Heart right ventricle (tissue), 16 donors: ENCODE data around the gene NR2C2. TPM values are rescaled to one million over a fixed set of nuclear protein-coding genes. Genes with fewer than 3 reads are reported as not detected.

ENCODE experiments used
- ATAC-seq, 8 donors: fragments of 200-7000 bp; cut with Tn5 transposase; one replicate each; pipeline ENCODE4 v1.9.1; 2020; ENCODE audit warnings: mild to moderate bottlenecking in 8 of 8, moderate library complexity in 8 of 8, moderate number of reproducible peaks in 1 of 8
- DNase-seq, 2 donors: peaks; one replicate each; pipeline ENCODE4 v3.0.0-alpha.2; 2020
- H3K27ac ChIP-seq, 10 donors: fragments of 200-600 bp; sonication (generic) in 2 of 10; one replicate each; pipeline versions ENCODE4 v1.5.0 to v1.8.0; 2020 to 2022; ENCODE audit warnings: mild to moderate bottlenecking in 3 of 10
- H3K27me3 ChIP-seq, 7 donors: fragments of 200-600 bp; one replicate each; pipeline ENCODE4 v1.8.0; 2021 to 2022; ENCODE audit warnings: mild to moderate bottlenecking in 2 of 7
- H3K36me3 ChIP-seq, 9 donors: fragments of 200-600 bp; sonication (generic) in 1 of 9; one replicate each; pipeline versions ENCODE4 v1.5.0 to v1.8.0; 2020 to 2022; ENCODE audit warnings: mild to moderate bottlenecking in 2 of 9
- H3K4me1 ChIP-seq, 9 donors: fragments of 200-600 bp; sonication (generic) in 1 of 9; one replicate each; pipeline versions ENCODE4 v1.5.0 to v1.8.0; 2020 to 2022; ENCODE audit warnings: mild to moderate bottlenecking in 4 of 9
- H3K4me3 ChIP-seq, 10 donors: fragments of 200-600 bp; sonication (generic) in 2 of 10; one replicate each; pipeline versions ENCODE4 v1.5.0 to v1.8.0; 2020 to 2022; ENCODE audit warnings: mild to moderate bottlenecking in 7 of 10, moderate library complexity in 2 of 10
- H3K9me3 ChIP-seq, 11 donors: fragments of 200-600 bp in 10 of 11; sonication (generic) in 2 of 11; one replicate each; pipeline versions ENCODE4 v1.5.0 to v1.8.0; 2013 to 2022; ENCODE audit warnings: mild to moderate bottlenecking in 2 of 11, control low read depth in 1 of 11, moderate library complexity in 1 of 11
- CTCF ChIP-seq, 9 donors: fragments of 200-600 bp; sonication (generic) in 2 of 9; IDR thresholded peaks; one replicate each; pipeline versions ENCODE4 v1.5.0 to v1.8.0; 2021 to 2022; ENCODE audit warnings: antibody characterized with exemption in 9 of 9, mild to moderate bottlenecking in 5 of 9, moderate library complexity in 1 of 9
- WGBS, 2 donors: extraction: QIAGEN DNeasy Blood & Tissue Kit; methylation state at CpG; one replicate each; pipeline ENCODE4 v1.1.7; 2013; ENCODE audit warnings: inconsistent platforms in 1 of 2; 5-methylcytosine and 5-hydroxymethylcytosine counted together
- intact Hi-C, 10 donors: fragments of 100-400 bp; cut with DNase I; formaldehyde crosslinking; loops; one replicate each; pipeline versions ENCODE4 v1.11.1 to v1.14.2; 2022
- polyA plus RNA-seq, 2 donors: library from polyadenylated mRNA; stranded (reverse); fragments of 200-250 nt; gene quantifications; one replicate each; pipeline ENCODE4 v1.2.3, GENCODE V29; 2013
- total RNA-seq, 10 donors: library from RNA; stranded (reverse); fragmentation: NEBNext Ultra II Directional in 3 of 10; extraction: Animal tissue kit (Norgen Biotek cat#: 25700) in 3 of 10; gene quantifications; one replicate each; pipeline versions ENCODE4 v1.2.1 to v1.2.4, GENCODE V29; 2021 to 2023
- donor health status: Arrhythmogenic right ventricular cardiomyopathy.
- donor health status: ischemic (EF 13 %, LVEDD 7.1; RV severe dilation, severe dysfunction).
- donor health status: healthy with polysubstance abuse.
- donor health status: DM: no; HTN: yes; CAD: no.
- donor health status: DM: no; HTN: no; CAD: no.
- donor health status: ischemic (EF 25% LVEDD 6.9; RV normal size, moderate dysfunction).
- donor health status: ischemic (EF 25% LVEDD 5.7; RV mildly dilated, moderate dysfunction).
- donor health status: healthy.
- donor health status: DM: yes; HTN: yes; CAD: no.
- donor health status: Ischemic cardiomyopathy.
- donor health status: ischemic (EF 35%, LVEDD 5.7; RV mildly dilated, moderate dysfunction).
- donor health status: nonischemic (EF 11% LVEDD 7.7; RV severe dilation, severe dysfunction).
- donor health status: DM: yes; HTN: yes; CAD: no.
- donor health status: PGD.
- donor health status: ischemic (EF 29% LVEDD 5.4; RV normal size, mild dysfunction).
- donor health status: nonischemic (EF 23%, LVEDD 6.1; RV moderate dilation, normal function).

NR2C2 gene
- total and polyA plus RNA-seq, 12 donors, result 6.5 to 33.8 (median 27.1) TPM

DNA sequence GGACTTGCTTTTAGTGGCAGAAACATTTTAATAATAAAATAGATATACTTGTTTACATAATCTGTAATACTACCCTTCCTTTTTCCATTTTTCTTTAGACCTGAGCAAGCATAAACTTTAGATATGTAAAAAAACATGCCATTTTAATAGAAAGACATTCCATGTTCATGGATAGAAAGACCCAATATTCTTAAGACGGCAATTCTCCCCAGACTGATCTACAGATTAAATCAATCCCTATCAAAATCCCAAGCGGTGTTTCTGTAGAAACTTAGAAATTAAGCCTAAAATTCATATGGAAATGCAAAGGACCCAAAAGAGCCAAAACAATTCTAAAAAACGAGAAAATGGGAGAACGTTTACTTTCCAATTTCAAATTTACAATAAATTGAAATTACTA, 106.2 kb downstream of the NR2C2 start:
- DNase-seq (no peak), ATAC-seq (no peak)
- Histone ChIP-seq H3K36me3 (peaks cover 0 to 81% (median 35%) of the 10 kb centered on the region in 9 donors), H3K4me3 (no peak overlapping the region), H3K27ac (no peak overlapping the region), H3K27me3 (no peaks in the 10 kb centered on the region), H3K4me1 (peaks cover 0 to 5% (median 0%) of the 10 kb centered on the region in 9 donors), H3K9me3 (no peaks in the 10 kb centered on the region)
- no peak for TF ChIP-seq CTCF (IDR thresholded peaks at IDR 0.05)
- WGBS, 2 donors, result 97 to 98% methylated on average over 4 of the region's 4 CpGs
- intact Hi-C loops, result no loop called here

GRCh38 chr3:15055019-15055557, 107.7 kb downstream of the NR2C2 start:
- 96 to 99% methylated on average over 8 of the region's 8 CpGs for WGBS, 2 donors
- Histone ChIP-seq H3K9me3 (no peaks in the 10 kb centered on the region), H3K27me3 (no peaks in the 10 kb centered on the region), H3K4me3 (no peak overlapping the region), H3K4me1 (peaks cover 0 to 5% (median 0%) of the 10 kb centered on the region in 9 donors), H3K36me3 (peaks cover 0 to 80% (median 27%) of the 10 kb centered on the region in 9 donors), H3K27ac (no peak overlapping the region)
- no peak for ATAC-seq
- intact Hi-C loops, result no loop called here
- no peak for DNase-seq
- no peak for TF ChIP-seq CTCF (IDR thresholded peaks at IDR 0.05)

- Histone ChIP-seq H3K4me3 (no peak overlapping the region), H3K36me3 (peaks cover 0 to 65% (median 15%) of the 10 kb centered on the region in 9 donors), H3K27me3 (no peaks in the 10 kb centered on the region), H3K4me1 (peaks cover 0 to 5% (median 0%) of the 10 kb centered on the region in 9 donors), H3K9me3 (no peaks in the 10 kb centered on the region), H3K27ac (no peak overlapping the region)
- ATAC-seq (peak in 1 of 8 donors; percentile 19), DNase-seq (no peak)
- no peak for TF ChIP-seq CTCF (IDR thresholded peaks at IDR 0.05)
- 89 to 93% methylated on average over 19 of the region's 19 CpGs for WGBS, 2 donors
- intact Hi-C loops, result no loop called here
These were observed 109.5 kb downstream of the NR2C2 start for GRCh38 chr3:15056676-15057404.

- no peak overlapping the region for H3K4me3 ChIP-seq
- 87 to 90% methylated on average over 3 of the region's 3 CpGs for WGBS, 2 donors
- peaks cover 0 to 42% (median 6%) of the 10 kb centered on the region in 9 donors for H3K36me3 ChIP-seq
- intact Hi-C loops, result loop anchor here in 3 of 10 donors (10.0 kb wide), 1 partner anchor 115 kb away; the partner anchor contains the start of gene NR2C2 (in 3 of the 3)
- peaks cover 6 to 19% (median 14%) of the 10 kb centered on the region in 9 donors for H3K4me1 ChIP-seq
- H3K9me3 ChIP-seq, result no peaks in the 10 kb centered on the region
- no peak for TF ChIP-seq CTCF (IDR thresholded peaks at IDR 0.05)
- H3K27me3 ChIP-seq, result no peaks in the 10 kb centered on the region
- ATAC-seq (no peak), DNase-seq (no peak)
- no peak overlapping the region for H3K27ac ChIP-seq
These were observed 112.6 kb downstream of the NR2C2 start for GRCh38 chr3:15060029-15060428.
